WTC11 (cell line): Measurements from ENCODE around the gene POLR3H. TPM values are rescaled to one million over a fixed set of nuclear protein-coding genes. Genes with fewer than 3 reads are reported as not detected.

Experiments
- ATAC-seq: fragments of 200-7000 bp; cut with Tn5 transposase; 2 replicates; pipeline ENCODE4 v1.10.0; 2021; ENCODE audit warnings: mild to moderate bottlenecking, moderate library complexity
- CTCF ChIA-PET: fragments of 300-600 bp; sonication (Branson Sonifier 250); formaldehyde crosslinking; loops from one replicate; lab custom pipeline; 2021; ENCODE audit warnings: antibody characterized with exemption; lab: Charles Lee
- POLR2A ChIA-PET: fragments of 350-600 bp; sonication (Branson Sonifier 250); formaldehyde crosslinking; loops from one replicate; lab custom pipeline; 2021; ENCODE audit warnings: antibody characterized with exemption; lab: Charles Lee
- DNase-seq: peaks from one replicate; pipeline ENCODE4 v3.0.0; 2021; ENCODE audit warnings: low spot score
- H3K27ac Mint-ChIP-seq: 2 replicates; pipeline ENCODE4 v1.8.0; 2021; ENCODE audit warnings: mixed read lengths
- H3K27me3 Mint-ChIP-seq: 2 replicates; pipeline ENCODE4 v1.8.0; 2021; ENCODE audit warnings: low read depth, mild to moderate bottlenecking, moderate library complexity, mixed read lengths
- H3K36me3 Mint-ChIP-seq: 2 replicates; pipeline ENCODE4 v1.8.0; 2021; ENCODE audit warnings: mixed read lengths
- H3K4me1 Mint-ChIP-seq: 2 replicates; pipeline ENCODE4 v1.8.0; 2022; ENCODE audit warnings: mixed read lengths
- H3K4me3 Mint-ChIP-seq: 2 replicates; pipeline ENCODE4 v1.8.0; 2021; ENCODE audit warnings: mild to moderate bottlenecking, moderate library complexity, mixed read lengths
- H3K9me3 Mint-ChIP-seq: 2 replicates; pipeline ENCODE4 v1.8.0; 2021; ENCODE audit warnings: mixed read lengths
- FOXP1 ChIP-seq: sonication (generic); formaldehyde crosslinking; IDR thresholded peaks from 2 replicates; pipeline ENCODE4 v1.8.0; 2022; ENCODE audit warnings: missing genetic modification reagents, mild to moderate bottlenecking, moderate library complexity, borderline replicate concordance
- ZNF121 ChIP-seq: sonication (generic); formaldehyde crosslinking; IDR thresholded peaks from 2 replicates; pipeline ENCODE4 v1.8.0; 2023; ENCODE audit warnings: missing genetic modification reagents
- total RNA-seq: library from RNA; stranded (reverse); gene quantifications from 3 replicates; pipeline ENCODE4 v1.2.3, GENCODE V29; 2021
- TF ChIP-seq, protein P1 (sequence below): sonication (generic); formaldehyde crosslinking; IDR thresholded peaks from 2 replicates; pipeline ENCODE4 v1.8.0; 2022; ENCODE audit warnings: mild to moderate bottlenecking, missing genetic modification reagents
- TF ChIP-seq, protein P2 (sequence below): sonication (generic); formaldehyde crosslinking; IDR thresholded peaks from 2 replicates; pipeline ENCODE4 v1.8.1; 2023; ENCODE audit warnings: mild to moderate bottlenecking, missing genetic modification reagents
- TF ChIP-seq, protein P3 (sequence below): sonication (generic); formaldehyde crosslinking; IDR thresholded peaks from 2 replicates; pipeline ENCODE4 v1.8.1; 2023; ENCODE audit warnings: mild to moderate bottlenecking, missing genetic modification reagents, moderate library complexity
- TF ChIP-seq, protein P4 (sequence below): fragments of 250-450 bp; sonication (Bioruptor Pico); IDR thresholded peaks from 2 replicates; pipeline ENCODE4 v1.9.0; 2021; ENCODE audit warnings: mild to moderate bottlenecking
- TF ChIP-seq, protein P5 (sequence below): fragments of 250-450 bp; sonication (Bioruptor Pico); IDR thresholded peaks from 2 replicates; pipeline ENCODE4 v1.8.0; 2021; ENCODE audit warnings: mild to moderate bottlenecking
- TF ChIP-seq, protein P6 (sequence below): fragments of 250-450 bp; sonication (Bioruptor Pico); IDR thresholded peaks from 2 replicates; pipeline ENCODE4 v2.1.2; 2022; ENCODE audit warnings: mild to moderate bottlenecking, moderate library complexity

POLR3H gene
- total RNA-seq, 1 experiment from 2014 or later = 28.8 TPM

DNA sequence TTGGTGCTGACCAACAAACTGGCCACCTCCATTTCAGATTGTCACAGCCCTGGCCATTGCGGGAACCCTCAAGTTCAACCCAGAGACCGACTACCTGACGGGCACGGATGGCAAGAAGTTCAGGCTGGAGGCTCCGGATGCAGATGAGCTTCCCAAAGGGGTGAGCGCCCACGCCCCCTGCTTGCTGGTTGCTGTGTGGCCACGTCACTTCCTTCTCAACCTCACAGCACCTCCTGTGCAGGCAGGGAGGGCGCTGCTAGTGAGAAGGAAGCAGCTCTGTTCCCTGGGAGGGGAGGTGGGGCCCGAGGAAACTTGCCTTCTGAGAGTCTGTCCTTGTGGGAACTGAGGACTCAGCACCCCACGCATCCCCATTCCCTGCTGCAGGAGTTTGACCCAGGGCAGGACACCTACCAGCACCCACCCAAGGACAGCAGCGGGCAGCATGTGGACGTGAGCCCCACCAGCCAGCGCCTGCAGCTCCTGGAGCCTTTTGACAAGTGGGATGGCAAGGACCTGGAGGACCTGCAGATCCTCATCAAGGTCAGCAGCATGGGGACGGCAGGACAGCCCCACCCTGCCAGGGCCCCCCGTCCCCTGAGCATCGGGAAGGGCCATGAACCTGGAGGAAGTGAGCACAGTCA, 19.3 kb downstream of the POLR3H start:
- Mint-ChIP-seq H3K27ac (no peak overlapping the region; the same call in 1 of the 2 replicates), H3K4me3 (no peak overlapping the region), H3K9me3 (no peaks in the 10 kb centered on the region), H3K36me3 (peaks cover 20% of the 10 kb centered on the region), H3K4me1 (no peaks in the 10 kb centered on the region), H3K27me3 (peaks cover 2% of the 10 kb centered on the region; the same call in 1 of the 2 replicates)
- DNase-seq (peak; percentile 29), ATAC-seq (peak; percentile 8; the same call in 1 of the 2 replicates)
- TF ChIP-seq, protein P1, sequence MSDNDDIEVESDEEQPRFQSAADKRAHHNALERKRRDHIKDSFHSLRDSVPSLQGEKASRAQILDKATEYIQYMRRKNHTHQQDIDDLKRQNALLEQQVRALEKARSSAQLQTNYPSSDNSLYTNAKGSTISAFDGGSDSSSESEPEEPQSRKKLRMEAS = no peak
- TF ChIP-seq, protein P2, sequence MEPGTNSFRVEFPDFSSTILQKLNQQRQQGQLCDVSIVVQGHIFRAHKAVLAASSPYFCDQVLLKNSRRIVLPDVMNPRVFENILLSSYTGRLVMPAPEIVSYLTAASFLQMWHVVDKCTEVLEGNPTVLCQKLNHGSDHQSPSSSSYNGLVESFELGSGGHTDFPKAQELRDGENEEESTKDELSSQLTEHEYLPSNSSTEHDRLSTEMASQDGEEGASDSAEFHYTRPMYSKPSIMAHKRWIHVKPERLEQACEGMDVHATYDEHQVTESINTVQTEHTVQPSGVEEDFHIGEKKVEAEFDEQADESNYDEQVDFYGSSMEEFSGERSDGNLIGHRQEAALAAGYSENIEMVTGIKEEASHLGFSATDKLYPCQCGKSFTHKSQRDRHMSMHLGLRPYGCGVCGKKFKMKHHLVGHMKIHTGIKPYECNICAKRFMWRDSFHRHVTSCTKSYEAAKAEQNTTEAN (CRISPR knock-in tag) = 0 out of 2 replicates have a peak, but pooled peaks have one; percentile 2
- POLR2A ChIA-PET = interaction anchor here (0.5 to 1.1 kb wide), 4 partner anchors 49 to 121 kb away, joined by 3 to 4 read pairs (median 3); partner anchors contain the start of gene ACO2
- CTCF ChIA-PET = interaction anchor here (1.0 to 3.0 kb wide), 16 partner anchors 8 to 223 kb away, joined by 3 to 44 read pairs (median 4); partner anchors contain the start of genes ACO2, PHF5A, PMM1 and TEF

DNA sequence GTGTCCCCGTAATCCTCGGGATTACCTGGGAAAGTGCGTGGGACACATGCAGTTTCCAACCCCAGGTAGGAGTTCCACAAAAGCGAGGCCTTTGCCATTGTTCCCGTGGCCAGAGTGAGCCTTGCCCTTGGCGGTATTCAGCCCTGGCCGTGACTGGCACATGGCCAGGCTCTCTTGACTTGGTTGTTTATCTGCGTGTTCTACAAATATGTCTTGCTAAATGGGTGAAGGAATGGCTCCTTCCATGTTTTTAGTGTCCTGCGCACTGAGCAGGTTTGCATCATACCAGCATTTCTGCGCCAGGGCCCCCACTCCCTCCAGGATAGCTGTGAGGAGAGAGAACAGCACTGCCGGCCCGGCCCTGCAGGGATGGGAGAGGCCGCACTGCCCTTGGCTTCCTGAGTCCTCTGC, 20.0 kb downstream of the POLR3H start:
- no peaks in the 10 kb centered on the region for H3K4me1 Mint-ChIP-seq
- no peaks in the 10 kb centered on the region for H3K9me3 Mint-ChIP-seq
- no peak for DNase-seq
- CTCF ChIA-PET = interaction anchor here (0.9 to 3.0 kb wide), 19 partner anchors 7 to 223 kb away, joined by 3 to 44 read pairs (median 4); partner anchors contain the start of genes ACO2, PHF5A, PMM1 and TEF
- no peak overlapping the region for H3K27ac Mint-ChIP-seq
- TF ChIP-seq, protein P3, sequence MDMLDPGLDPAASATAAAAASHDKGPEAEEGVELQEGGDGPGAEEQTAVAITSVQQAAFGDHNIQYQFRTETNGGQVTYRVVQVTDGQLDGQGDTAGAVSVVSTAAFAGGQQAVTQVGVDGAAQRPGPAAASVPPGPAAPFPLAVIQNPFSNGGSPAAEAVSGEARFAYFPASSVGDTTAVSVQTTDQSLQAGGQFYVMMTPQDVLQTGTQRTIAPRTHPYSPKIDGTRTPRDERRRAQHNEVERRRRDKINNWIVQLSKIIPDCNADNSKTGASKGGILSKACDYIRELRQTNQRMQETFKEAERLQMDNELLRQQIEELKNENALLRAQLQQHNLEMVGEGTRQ = no peak
- TF ChIP-seq FOXP1 (CRISPR knock-in tag) (no peak), ZNF121 (no peak)
- TF ChIP-seq, all 79 proteins: peak for 0
- POLR2A ChIA-PET = interaction anchor here (1.0 to 1.1 kb wide), 2 partner anchors 55 to 120 kb away, joined by 3 read pairs; partner anchors contain the start of gene ACO2
- ATAC-seq = no peak
- Mint-ChIP-seq H3K4me3 (no peak overlapping the region), H3K36me3 (peaks cover 20% of the 10 kb centered on the region), H3K27me3 (peaks cover 2% of the 10 kb centered on the region; the same call in 1 of the 2 replicates)

DNA sequence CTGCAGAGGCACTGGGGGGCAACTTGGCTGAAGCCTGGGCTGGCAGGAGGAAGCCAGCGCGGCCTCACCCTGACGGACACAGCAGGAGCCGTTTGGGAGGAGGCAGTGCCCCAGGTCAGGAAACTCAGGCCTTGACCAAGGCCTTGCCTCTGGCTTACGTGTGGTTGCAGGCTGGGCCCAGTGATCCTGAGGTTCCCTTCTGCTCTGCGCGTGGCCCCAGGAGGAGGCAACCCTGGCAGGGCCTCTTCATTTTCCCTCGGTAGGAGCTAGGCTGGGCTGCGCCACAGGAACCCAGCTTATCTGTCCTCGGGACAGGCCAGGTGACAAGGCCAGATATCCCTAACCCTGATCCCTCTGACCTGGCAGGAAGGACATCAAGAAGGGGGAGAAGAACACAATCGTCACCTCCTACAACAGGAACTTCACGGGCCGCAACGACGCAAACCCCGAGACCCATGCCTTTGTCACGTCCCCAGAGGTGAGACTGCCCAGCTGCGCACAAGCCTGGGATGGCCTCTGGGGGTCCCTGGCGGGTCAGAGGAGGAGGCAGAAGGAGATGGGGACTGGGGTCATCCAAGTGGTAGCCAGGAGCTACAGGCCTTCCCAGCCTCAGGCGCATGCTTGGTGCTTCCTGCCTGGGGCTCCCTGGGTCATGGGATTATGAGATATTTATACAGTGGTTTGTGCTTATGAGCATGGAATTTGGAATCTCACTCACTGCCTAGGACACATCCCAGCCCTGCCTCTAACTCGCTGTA, 20.6 kb downstream of the POLR3H start:
- ATAC-seq = peak; percentile 50
- DNase-seq = peak; percentile 41
- H3K36me3 Mint-ChIP-seq = peaks cover 18% of the 10 kb centered on the region
- H3K27ac Mint-ChIP-seq = peak overlapping the region; percentile 49; the same call in 1 of the 2 replicates
- no peaks in the 10 kb centered on the region for H3K4me1 Mint-ChIP-seq
- no peaks in the 10 kb centered on the region for H3K9me3 Mint-ChIP-seq
- TF ChIP-seq, protein P4, sequence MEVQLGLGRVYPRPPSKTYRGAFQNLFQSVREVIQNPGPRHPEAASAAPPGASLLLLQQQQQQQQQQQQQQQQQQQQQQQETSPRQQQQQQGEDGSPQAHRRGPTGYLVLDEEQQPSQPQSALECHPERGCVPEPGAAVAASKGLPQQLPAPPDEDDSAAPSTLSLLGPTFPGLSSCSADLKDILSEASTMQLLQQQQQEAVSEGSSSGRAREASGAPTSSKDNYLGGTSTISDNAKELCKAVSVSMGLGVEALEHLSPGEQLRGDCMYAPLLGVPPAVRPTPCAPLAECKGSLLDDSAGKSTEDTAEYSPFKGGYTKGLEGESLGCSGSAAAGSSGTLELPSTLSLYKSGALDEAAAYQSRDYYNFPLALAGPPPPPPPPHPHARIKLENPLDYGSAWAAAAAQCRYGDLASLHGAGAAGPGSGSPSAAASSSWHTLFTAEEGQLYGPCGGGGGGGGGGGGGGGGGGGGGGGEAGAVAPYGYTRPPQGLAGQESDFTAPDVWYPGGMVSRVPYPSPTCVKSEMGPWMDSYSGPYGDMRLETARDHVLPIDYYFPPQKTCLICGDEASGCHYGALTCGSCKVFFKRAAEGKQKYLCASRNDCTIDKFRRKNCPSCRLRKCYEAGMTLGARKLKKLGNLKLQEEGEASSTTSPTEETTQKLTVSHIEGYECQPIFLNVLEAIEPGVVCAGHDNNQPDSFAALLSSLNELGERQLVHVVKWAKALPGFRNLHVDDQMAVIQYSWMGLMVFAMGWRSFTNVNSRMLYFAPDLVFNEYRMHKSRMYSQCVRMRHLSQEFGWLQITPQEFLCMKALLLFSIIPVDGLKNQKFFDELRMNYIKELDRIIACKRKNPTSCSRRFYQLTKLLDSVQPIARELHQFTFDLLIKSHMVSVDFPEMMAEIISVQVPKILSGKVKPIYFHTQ (CRISPR knock-in tag) = 0 out of 2 replicates have a peak, but pooled peaks have one; percentile 31
- TF ChIP-seq, protein P5, sequence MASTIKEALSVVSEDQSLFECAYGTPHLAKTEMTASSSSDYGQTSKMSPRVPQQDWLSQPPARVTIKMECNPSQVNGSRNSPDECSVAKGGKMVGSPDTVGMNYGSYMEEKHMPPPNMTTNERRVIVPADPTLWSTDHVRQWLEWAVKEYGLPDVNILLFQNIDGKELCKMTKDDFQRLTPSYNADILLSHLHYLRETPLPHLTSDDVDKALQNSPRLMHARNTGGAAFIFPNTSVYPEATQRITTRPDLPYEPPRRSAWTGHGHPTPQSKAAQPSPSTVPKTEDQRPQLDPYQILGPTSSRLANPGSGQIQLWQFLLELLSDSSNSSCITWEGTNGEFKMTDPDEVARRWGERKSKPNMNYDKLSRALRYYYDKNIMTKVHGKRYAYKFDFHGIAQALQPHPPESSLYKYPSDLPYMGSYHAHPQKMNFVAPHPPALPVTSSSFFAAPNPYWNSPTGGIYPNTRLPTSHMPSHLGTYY (CRISPR knock-in tag) = no peak
- TF ChIP-seq, protein P6, sequence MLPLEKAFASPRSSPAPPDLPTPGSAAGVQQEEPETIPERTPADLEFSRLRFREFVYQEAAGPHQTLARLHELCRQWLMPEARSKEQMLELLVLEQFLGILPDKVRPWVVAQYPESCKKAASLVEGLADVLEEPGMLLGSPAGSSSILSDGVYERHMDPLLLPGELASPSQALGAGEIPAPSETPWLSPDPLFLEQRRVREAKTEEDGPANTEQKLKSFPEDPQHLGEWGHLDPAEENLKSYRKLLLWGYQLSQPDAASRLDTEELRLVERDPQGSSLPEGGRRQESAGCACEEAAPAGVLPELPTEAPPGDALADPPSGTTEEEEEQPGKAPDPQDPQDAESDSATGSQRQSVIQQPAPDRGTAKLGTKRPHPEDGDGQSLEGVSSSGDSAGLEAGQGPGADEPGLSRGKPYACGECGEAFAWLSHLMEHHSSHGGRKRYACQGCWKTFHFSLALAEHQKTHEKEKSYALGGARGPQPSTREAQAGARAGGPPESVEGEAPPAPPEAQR = no peak
- no peak overlapping the region for H3K4me3 Mint-ChIP-seq
- ChIA-PET CTCF (interaction anchor here (0.9 to 3.0 kb wide), 16 partner anchors 9 to 222 kb away, joined by 3 to 44 read pairs (median 4); partner anchors contain the start of genes ACO2, PHF5A, PMM1 and TEF), POLR2A (interaction anchor here (1.0 kb wide), 1 partner anchor 55 kb away, joined by 3 read pairs; the partner anchor contains the start of gene ACO2)
- H3K27me3 Mint-ChIP-seq = peaks cover 2% of the 10 kb centered on the region; the same call in 1 of the 2 replicates
